Omental fat pad (tissue), 4 donors: ENCODE results near the gene SCAPER. TPM values are rescaled to one million over a fixed set of nuclear protein-coding genes. Genes with fewer than 3 reads are reported as not detected.

Experiments
- ATAC-seq: fragments of 150-250 bp; one replicate; pipeline ENCODE4 v1.9.1; 2016; ENCODE audit warnings: mild to moderate bottlenecking, moderate library complexity; ENCODE audit not compliant: low FRiP score
- DNase-seq: peaks from one replicate; pipeline ENCODE4 v3.0.0-alpha.2; 2019; ENCODE audit warnings: low spot score
- CTCF ChIP-seq, 3 donors: fragments of 450-650 bp; IDR thresholded peaks; one replicate each; pipeline ENCODE4 v1.5.1; 2016 to 2017; ENCODE audit warnings: antibody characterized with exemption in 3 of 3, mild to moderate bottlenecking in 3 of 3, moderate library complexity in 2 of 3
- total RNA-seq, 4 donors: library from RNA; depleted of rRNA; stranded (reverse); fragments of >200 nt; gene quantifications; one replicate each; pipeline ENCODE4 v1.1.0, GENCODE V29; 2016

Gene SCAPER
- total RNA-seq, 4 donors from 2014 or later: 11.2 to 33.4 (median 22.6) TPM

- no peak for TF ChIP-seq CTCF (IDR thresholded peaks at IDR 0.05)
- DNase-seq: no peak
- no peak for ATAC-seq
Observed at GRCh38 chr15:76464247-76464646, 440.9 kb downstream of the SCAPER start.

GRCh38 chr15:76460871-76461270 lies 444.3 kb downstream of the SCAPER start:
- ATAC-seq (no peak), DNase-seq (no peak)
- no peak for TF ChIP-seq CTCF (IDR thresholded peaks at IDR 0.05)

GRCh38 chr15:76460347-76460746 lies 444.8 kb downstream of the SCAPER start:
- no peak for DNase-seq
- no peak for ATAC-seq
- no peak for TF ChIP-seq CTCF (IDR thresholded peaks at IDR 0.05)

GRCh38 chr15:76451540-76451939 lies 453.6 kb downstream of the SCAPER start:
- ATAC-seq (no peak), DNase-seq (no peak)
- TF ChIP-seq CTCF (IDR thresholded peaks at IDR 0.05): no peak

- DNase-seq (no peak), ATAC-seq (no peak)
- TF ChIP-seq CTCF (IDR thresholded peaks at IDR 0.05): no peak
Observed at GRCh38 chr15:76449455-76449854, 455.7 kb downstream of the SCAPER start.

- ATAC-seq: no peak
- no peak for DNase-seq
- TF ChIP-seq CTCF (IDR thresholded peaks at IDR 0.05): no peak
Observed at GRCh38 chr15:76448755-76449154, 456.4 kb downstream of the SCAPER start.

GRCh38 chr15:76447728-76448441 lies 457.3 kb downstream of the SCAPER start:
- DNase-seq (no peak), ATAC-seq (no peak)
- TF ChIP-seq CTCF (IDR thresholded peaks at IDR 0.05): no peak
